MM.1S (cell line): ENCODE data around the gene KL.

Experiments used
- EZH2 ChIP-seq: fragments of 300-600 bp; sonication (generic); optimal IDR thresholded peaks from 2 replicates; pipeline ENCODE3; 2017; ENCODE audit warnings: low read depth, mild to moderate bottlenecking, antibody characterized with exemption, low read length, mixed read lengths
- TF ChIP-seq, protein P1 (sequence below): fragments of 300-600 bp; sonication (generic); IDR thresholded peaks from 2 replicates; pipeline ENCODE4 v1.5.1; 2016; ENCODE audit warnings: antibody characterized with exemption, low read length, mixed read lengths

DNA sequence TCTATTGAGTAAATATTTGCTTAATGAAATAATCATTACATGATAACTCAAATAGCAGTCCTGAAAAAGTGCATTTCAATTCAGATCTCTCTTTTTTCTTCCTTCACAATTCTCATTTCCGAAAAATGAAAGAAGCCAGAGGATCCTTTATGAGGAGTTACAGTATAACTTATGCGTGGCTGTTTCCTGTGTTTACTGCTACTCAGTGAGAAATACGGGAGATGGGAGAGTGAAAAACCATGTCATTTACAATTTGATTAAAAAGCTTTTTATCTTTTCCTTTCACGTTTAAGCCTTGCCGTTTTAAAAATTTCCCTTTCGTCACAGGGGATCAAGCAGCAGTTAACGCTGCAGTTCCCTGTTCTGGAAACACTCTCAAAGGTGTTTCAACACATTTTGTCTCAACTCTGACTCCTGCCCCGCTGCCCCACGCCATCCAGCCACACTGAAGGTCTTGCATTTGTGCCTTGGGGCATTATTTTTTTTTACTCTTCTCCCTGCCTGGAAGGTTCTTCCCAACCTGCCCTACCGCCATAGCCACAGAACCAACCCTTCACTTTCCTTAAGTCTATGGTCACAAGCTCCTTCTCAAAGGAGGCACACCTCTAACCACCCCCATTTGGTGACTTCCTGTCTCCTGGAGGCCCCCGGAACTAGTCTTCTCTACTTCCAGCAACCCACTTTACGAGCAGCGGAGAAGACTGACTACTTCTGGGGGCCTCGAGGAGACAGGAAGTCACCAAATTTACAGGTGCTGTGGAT, 17.0 kb downstream of the KL start:
- TF ChIP-seq, protein P1, sequence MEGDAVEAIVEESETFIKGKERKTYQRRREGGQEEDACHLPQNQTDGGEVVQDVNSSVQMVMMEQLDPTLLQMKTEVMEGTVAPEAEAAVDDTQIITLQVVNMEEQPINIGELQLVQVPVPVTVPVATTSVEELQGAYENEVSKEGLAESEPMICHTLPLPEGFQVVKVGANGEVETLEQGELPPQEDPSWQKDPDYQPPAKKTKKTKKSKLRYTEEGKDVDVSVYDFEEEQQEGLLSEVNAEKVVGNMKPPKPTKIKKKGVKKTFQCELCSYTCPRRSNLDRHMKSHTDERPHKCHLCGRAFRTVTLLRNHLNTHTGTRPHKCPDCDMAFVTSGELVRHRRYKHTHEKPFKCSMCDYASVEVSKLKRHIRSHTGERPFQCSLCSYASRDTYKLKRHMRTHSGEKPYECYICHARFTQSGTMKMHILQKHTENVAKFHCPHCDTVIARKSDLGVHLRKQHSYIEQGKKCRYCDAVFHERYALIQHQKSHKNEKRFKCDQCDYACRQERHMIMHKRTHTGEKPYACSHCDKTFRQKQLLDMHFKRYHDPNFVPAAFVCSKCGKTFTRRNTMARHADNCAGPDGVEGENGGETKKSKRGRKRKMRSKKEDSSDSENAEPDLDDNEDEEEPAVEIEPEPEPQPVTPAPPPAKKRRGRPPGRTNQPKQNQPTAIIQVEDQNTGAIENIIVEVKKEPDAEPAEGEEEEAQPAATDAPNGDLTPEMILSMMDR: no peak
- TF ChIP-seq EZH2: no peak
